Naive thymus-derived CD8-positive, alpha-beta T cell (primary cell): ENCODE measurements around the gene OPCML. TPM values are rescaled to one million over a fixed set of nuclear protein-coding genes. Genes with fewer than 3 reads are reported as not detected.
A peak's percentile ranks its signal among the peaks of the same experiment; 100 is the strongest.

Experiments
- ATAC-seq, 2 donors: fragments of 150-1000 bp; cut with Tn5 transposase in 1 of 2; sonication (Bioruptor Pico), chemical (Tn5 transposase) in 1 of 2; 1 replicate in 1 of 2; 2 replicates in 1 of 2; pipeline ENCODE4 v1.10.0; 2021; ENCODE audit warnings: mild to moderate bottlenecking in 2 of 2, moderate library complexity in 2 of 2
- POLR2A ChIA-PET: fragments of 350-600 bp; sonication (Branson Sonifier 250); formaldehyde crosslinking; loops from one replicate; lab custom pipeline; 2021; ENCODE audit warnings: antibody characterized with exemption; lab: Charles Lee
- DNase-seq, 10 donors: peaks; one replicate each; pipeline versions ENCODE4 v3.0.0 to v3.0.0-alpha.2; 2020 to 2022
- H3K27ac Mint-ChIP-seq, 10 donors: one replicate each; pipeline ENCODE4 v1.8.0; 2020 to 2022; ENCODE audit warnings: mild to moderate bottlenecking in 10 of 10, mixed read lengths in 10 of 10, moderate library complexity in 4 of 10, inconsistent platforms in 1 of 10
- H3K27me3 Mint-ChIP-seq, 5 donors: one replicate each; pipeline ENCODE4 v1.8.0; 2021 to 2022; ENCODE audit warnings: mixed read lengths in 5 of 5
- H3K36me3 Mint-ChIP-seq, 3 donors: one replicate each; pipeline ENCODE4 v1.8.0; 2020 to 2022; ENCODE audit warnings: mixed read lengths in 3 of 3, mild to moderate bottlenecking in 2 of 3, inconsistent platforms in 1 of 3
- H3K4me1 Mint-ChIP-seq, 4 donors: one replicate each; pipeline ENCODE4 v1.8.0; 2021 to 2022; ENCODE audit warnings: mixed read lengths in 4 of 4
- H3K4me3 Mint-ChIP-seq, 10 donors: one replicate each; pipeline ENCODE4 v1.8.0; 2020 to 2022; ENCODE audit warnings: mild to moderate bottlenecking in 10 of 10, mixed read lengths in 10 of 10, moderate library complexity in 6 of 10, inconsistent platforms in 1 of 10
- H3K9me3 Mint-ChIP-seq, 9 donors: one replicate each; pipeline ENCODE4 v1.8.0; 2020 to 2022; ENCODE audit warnings: mixed read lengths in 9 of 9, mild to moderate bottlenecking in 3 of 9, inconsistent platforms in 1 of 9, moderate library complexity in 1 of 9
- polyA plus RNA-seq, 3 donors: library from polyadenylated mRNA; unstranded; fragments of 300-500 nt; fragmentation: Illumina TruSeq; gene quantifications; one replicate each; pipeline ENCODE4 v1.2.3, GENCODE V29; 2021
- total RNA-seq, 8 experiments: library from RNA in 2 of 8; stranded (reverse) in 2 of 8; gene quantifications; one replicate each; pipeline ENCODE4 v1.2.3 and lab custom pipeline; 2021 to 2026

Gene OPCML
- total and polyA plus RNA-seq, 5 experiments from 2014 or later, result not detected

DNA sequence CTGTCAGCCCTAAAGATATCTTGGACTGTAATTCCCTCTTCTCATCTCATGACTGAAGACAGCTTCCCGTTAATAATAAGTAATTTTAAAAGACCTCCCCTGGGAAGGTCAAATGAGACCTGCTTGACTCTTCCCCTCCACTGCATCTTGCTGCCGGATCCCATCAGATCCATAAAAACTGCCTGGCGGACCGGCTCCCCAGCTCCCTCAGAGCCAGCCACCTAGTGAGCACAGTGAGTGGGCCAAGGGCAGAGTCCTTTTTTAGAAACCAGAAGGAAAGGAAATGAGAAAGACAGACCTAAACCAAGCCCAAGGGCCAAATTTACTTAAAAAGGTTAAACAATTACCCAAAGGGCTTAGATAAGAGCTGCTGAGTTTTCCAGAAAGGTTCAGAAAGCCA lies 595.3 kb downstream of the OPCML start:
- Mint-ChIP-seq H3K4me3 (no peak overlapping the region), H3K27me3 (peaks cover 2 to 21% (median 4%) of the 10 kb centered on the region in 5 donors), H3K36me3 (no peaks in the 10 kb centered on the region), H3K4me1 (no peaks in the 10 kb centered on the region), H3K9me3 (no peaks in the 10 kb centered on the region), H3K27ac (no peak overlapping the region)
- POLR2A ChIA-PET, result no interaction called here
- ATAC-seq (no peak), DNase-seq (no peak)

DNA sequence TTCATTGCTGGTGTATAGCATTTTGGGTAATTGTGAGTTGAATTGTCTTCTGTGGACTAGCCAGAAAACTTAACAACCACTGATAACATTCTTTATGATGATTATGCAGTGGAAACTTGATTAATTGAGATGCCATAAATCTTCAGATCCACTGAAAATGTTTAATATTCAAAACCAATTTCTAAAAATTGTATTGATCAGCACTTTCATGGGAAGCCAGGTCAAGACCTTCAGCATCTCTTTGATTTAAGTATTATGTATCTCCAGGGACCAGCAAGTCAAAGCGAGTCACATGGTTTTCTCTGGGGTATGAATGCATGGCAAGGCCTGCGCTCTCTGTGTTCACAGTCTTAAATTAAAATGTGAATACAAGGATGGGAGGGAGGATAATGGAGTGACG lies 596.9 kb downstream of the OPCML start:
- no peak for ATAC-seq
- no peak overlapping the region for H3K27ac Mint-ChIP-seq
- peaks cover 0 to 6% (median 0%) of the 10 kb centered on the region in 9 donors for H3K9me3 Mint-ChIP-seq
- no peaks in the 10 kb centered on the region for H3K36me3 Mint-ChIP-seq
- no peaks in the 10 kb centered on the region for H3K4me1 Mint-ChIP-seq
- POLR2A ChIA-PET, result no interaction called here
- H3K27me3 Mint-ChIP-seq, result peaks cover 0 to 4% (median 0%) of the 10 kb centered on the region in 5 donors
- H3K4me3 Mint-ChIP-seq, result no peak overlapping the region
- DNase-seq, result no peak

DNA sequence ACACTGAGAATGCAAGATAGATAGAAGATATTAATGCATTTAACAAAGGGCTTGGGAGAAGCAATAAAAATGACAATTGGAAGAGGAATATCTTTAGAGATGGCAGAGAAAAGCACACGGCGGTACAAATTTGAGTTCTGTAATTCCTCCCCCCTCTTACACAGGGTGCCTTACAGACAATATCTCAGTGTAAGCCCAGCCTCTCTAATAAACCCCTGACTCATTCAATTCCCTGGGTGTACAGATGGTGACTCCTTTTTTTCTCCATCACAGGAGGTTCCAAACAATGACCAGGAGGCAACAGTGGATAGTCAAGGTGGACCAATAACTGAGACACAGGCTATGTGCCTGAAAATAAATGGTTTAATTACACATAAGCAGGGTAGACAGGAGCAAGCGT lies 598.6 kb downstream of the OPCML start:
- Mint-ChIP-seq H3K27ac (peak overlapping the region in 1 of 10 donors; percentile 63), H3K4me3 (no peak overlapping the region), H3K36me3 (no peaks in the 10 kb centered on the region), H3K4me1 (no peaks in the 10 kb centered on the region), H3K9me3 (peaks cover 0 to 23% (median 4%) of the 10 kb centered on the region in 9 donors), H3K27me3 (peaks cover 0 to 4% (median 0%) of the 10 kb centered on the region in 5 donors)
- DNase-seq (no peak), ATAC-seq (no peak)
- POLR2A ChIA-PET, result no interaction called here

DNA sequence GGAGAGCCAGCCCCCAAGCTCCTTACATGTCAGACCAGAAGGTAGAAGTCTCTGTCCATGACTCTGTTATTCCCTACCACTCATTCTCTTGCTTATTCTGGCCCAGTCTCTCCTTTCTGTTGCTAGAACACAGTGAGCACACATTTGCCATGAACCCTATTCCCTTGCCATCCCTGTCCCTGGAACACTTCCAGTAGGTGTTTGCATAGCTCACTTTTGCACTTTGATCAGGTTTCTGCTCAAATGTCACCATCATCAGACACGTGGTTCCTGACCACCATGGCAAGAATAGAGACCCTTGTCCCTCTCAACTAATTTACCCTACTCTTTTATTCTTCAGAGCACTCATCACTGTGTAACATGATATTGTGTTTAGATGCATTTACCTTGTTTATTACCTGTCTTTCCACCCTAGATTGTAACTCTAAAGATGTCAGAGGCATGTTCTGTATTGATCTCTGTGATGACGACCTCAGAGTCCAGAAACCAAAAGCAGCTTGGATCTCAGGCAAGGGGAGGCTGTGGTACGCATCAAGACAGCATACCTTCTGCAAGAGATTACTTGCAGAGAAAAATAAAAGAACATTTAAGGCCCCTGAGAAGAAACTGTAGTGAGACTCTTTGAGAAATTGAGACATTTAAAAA lies 606.4 kb downstream of the OPCML start:
- H3K27me3 Mint-ChIP-seq, result peaks cover 0 to 23% (median 3%) of the 10 kb centered on the region in 5 donors
- POLR2A ChIA-PET, result no interaction called here
- DNase-seq (no peak), ATAC-seq (no peak)
- H3K4me1 Mint-ChIP-seq, result no peaks in the 10 kb centered on the region
- H3K36me3 Mint-ChIP-seq, result no peaks in the 10 kb centered on the region
- peak overlapping the region in 1 of 10 donors; percentile 0 for H3K27ac Mint-ChIP-seq
- H3K9me3 Mint-ChIP-seq, result peaks cover 0 to 23% (median 6%) of the 10 kb centered on the region in 9 donors
- H3K4me3 Mint-ChIP-seq, result no peak overlapping the region

DNA sequence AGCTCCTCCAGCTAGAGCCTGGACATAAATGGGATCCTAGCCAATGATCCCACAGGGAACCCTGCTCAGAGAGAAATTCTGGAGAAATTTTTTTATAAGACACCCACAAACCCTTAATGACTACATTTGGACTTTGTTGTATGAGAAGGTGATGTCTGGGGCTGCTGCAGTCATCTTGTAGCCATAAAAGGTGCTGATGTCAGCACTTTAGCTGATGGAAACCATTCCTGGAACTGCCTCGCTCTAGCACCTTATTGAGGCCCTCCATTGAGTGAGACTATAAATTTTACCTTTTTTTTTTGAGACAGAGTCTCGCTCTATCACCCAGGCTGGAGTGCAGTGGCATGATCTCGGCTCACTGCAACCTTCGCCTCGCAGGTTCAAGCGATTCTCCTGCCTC lies 610.7 kb downstream of the OPCML start:
- no peak for DNase-seq
- H3K9me3 Mint-ChIP-seq, result peaks cover 0 to 4% (median 0%) of the 10 kb centered on the region in 9 donors
- no peak overlapping the region for H3K4me3 Mint-ChIP-seq
- no peak for ATAC-seq
- H3K27me3 Mint-ChIP-seq, result peaks cover 0 to 16% (median 4%) of the 10 kb centered on the region in 5 donors
- no peaks in the 10 kb centered on the region for H3K4me1 Mint-ChIP-seq
- POLR2A ChIA-PET, result no interaction called here
- no peak overlapping the region for H3K27ac Mint-ChIP-seq
- H3K36me3 Mint-ChIP-seq, result no peaks in the 10 kb centered on the region

DNA sequence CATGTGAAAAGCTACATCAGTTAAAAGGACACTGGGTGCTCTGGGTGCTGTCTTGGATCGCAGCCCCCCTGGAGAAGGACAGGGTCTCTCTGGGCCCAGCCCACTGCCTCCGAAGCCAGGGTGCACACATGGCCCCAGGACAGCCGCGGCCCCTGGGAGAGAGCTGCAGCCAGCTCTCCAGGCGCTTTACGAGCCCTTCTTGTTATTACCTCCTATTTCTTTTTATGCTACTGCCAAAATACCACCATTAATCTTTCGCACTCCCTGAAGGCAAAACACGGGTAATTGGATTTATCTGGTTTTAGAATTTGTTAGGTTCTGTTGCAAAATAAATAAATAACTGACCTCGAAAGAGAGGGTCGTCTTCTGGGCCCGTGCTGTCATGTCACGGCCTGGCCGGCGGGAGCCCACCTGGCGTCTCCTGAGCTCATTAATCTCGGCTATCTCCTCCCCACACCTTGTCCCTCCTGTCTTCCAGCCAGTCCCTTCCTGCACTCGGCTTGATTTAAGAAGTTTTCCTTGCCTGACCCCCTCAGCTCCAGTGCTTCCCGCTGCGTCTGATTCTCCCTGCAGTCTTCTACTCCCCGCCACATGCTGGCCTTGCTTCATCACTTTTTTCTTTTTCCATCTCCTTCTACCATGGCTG lies 611.7 kb downstream of the OPCML start:
- H3K27ac Mint-ChIP-seq, result no peak overlapping the region
- no peaks in the 10 kb centered on the region for H3K4me1 Mint-ChIP-seq
- no peak for ATAC-seq
- H3K4me3 Mint-ChIP-seq, result no peak overlapping the region
- peaks cover 0 to 4% (median 0%) of the 10 kb centered on the region in 9 donors for H3K9me3 Mint-ChIP-seq
- POLR2A ChIA-PET, result no interaction called here
- no peaks in the 10 kb centered on the region for H3K36me3 Mint-ChIP-seq
- peaks cover 0 to 10% (median 4%) of the 10 kb centered on the region in 5 donors for H3K27me3 Mint-ChIP-seq
- DNase-seq, result no peak

DNA sequence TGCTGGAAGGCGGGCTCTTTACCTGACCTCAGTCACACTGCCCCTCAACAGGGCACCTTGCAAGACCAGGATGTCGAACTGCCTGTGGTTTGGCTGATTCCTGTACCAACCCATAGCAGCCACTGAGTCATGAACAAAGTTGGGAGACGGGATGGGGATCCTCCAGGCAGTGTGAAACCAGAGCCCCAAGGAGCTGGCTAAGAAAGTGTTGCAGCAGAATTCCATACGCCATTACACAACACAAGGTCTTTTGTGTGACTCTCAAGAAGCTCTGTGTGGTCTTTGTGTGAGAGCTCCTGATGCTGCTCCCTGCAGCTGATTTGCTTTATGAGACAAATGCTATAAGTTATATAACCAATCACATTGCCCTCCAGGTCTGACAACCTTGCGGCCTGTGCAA lies 617.7 kb downstream of the OPCML start:
- DNase-seq (no peak), ATAC-seq (no peak)
- no peak overlapping the region for H3K4me3 Mint-ChIP-seq
- peaks cover 0 to 6% (median 2%) of the 10 kb centered on the region in 5 donors for H3K27me3 Mint-ChIP-seq
- H3K9me3 Mint-ChIP-seq, result peaks cover 0 to 2% (median 0%) of the 10 kb centered on the region in 9 donors
- no peaks in the 10 kb centered on the region for H3K4me1 Mint-ChIP-seq
- no peaks in the 10 kb centered on the region for H3K36me3 Mint-ChIP-seq
- POLR2A ChIA-PET, result no interaction called here
- no peak overlapping the region for H3K27ac Mint-ChIP-seq

DNA sequence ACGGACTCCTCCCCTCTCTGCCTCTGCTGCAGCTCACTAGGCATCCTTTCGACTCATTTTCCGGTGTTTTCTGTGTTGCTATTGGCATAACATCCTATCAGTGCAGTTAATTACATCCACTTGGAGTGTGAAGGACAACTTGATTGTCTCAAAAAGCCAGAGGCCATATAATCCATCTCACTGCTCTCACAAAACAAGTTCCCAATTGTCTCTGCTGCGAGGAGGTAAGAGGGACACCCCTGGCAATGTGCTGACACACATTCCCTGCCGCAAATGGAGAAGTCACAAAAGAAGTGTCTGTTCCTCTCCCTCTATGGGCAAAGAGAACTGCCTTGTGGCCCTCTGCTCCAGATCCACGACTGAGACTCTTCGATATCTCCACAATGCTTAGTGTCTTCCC lies 618.4 kb downstream of the OPCML start:
- no peaks in the 10 kb centered on the region for H3K36me3 Mint-ChIP-seq
- peaks cover 0 to 2% (median 0%) of the 10 kb centered on the region in 9 donors for H3K9me3 Mint-ChIP-seq
- no peak for ATAC-seq
- no peaks in the 10 kb centered on the region for H3K4me1 Mint-ChIP-seq
- no peak for DNase-seq
- peaks cover 0 to 6% (median 2%) of the 10 kb centered on the region in 5 donors for H3K27me3 Mint-ChIP-seq
- POLR2A ChIA-PET, result no interaction called here
- H3K27ac Mint-ChIP-seq, result no peak overlapping the region
- H3K4me3 Mint-ChIP-seq, result no peak overlapping the region

DNA sequence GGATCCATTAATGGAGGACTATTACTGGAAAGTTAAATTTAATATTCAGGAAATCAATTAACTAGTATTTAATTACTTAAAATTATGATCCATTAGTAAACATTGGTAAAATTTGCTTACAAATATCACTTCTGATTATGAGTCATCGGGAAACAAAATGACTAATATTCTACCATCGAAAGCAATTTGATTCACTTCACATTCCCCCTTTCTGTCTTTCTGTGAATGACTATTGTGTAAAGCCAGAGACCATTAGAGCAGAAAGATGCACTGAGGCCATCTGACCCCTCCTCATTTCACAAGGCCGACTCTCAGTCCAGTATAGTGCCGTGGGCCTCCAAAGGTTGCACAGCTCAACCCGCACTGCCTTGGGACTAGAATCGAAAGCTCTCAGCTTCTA lies 619.0 kb downstream of the OPCML start:
- H3K27ac Mint-ChIP-seq, result no peak overlapping the region
- peaks cover 0 to 2% (median 0%) of the 10 kb centered on the region in 9 donors for H3K9me3 Mint-ChIP-seq
- no peaks in the 10 kb centered on the region for H3K36me3 Mint-ChIP-seq
- POLR2A ChIA-PET, result no interaction called here
- no peak for DNase-seq
- no peak for ATAC-seq
- no peak overlapping the region for H3K4me3 Mint-ChIP-seq
- H3K4me1 Mint-ChIP-seq, result no peaks in the 10 kb centered on the region
- H3K27me3 Mint-ChIP-seq, result peaks cover 0 to 6% (median 2%) of the 10 kb centered on the region in 5 donors

DNA sequence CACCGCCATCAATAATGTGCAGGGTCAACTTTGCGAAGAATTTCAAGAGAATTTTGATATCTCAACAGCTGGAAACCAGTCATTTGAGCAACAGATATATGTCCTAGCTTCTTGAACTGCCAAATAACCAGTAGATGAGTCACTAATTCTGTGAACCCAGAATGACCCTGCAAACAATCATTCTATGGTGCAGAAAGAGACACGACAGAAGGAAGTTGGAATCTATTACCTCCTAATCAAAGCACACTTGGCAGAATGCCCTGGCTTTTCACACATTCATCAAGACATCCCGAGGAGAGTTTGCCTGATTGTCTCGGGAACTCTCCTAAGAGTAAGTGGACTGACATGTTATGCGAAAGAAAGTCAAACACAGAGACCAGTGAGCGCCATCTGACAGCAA lies 621.1 kb downstream of the OPCML start:
- DNase-seq (no peak), ATAC-seq (no peak)
- Mint-ChIP-seq H3K9me3 (peaks cover 0 to 5% (median 0%) of the 10 kb centered on the region in 9 donors), H3K4me1 (no peaks in the 10 kb centered on the region), H3K36me3 (no peaks in the 10 kb centered on the region), H3K27ac (no peak overlapping the region), H3K4me3 (no peak overlapping the region), H3K27me3 (peaks cover 0 to 6% (median under 1%) of the 10 kb centered on the region in 5 donors)
- POLR2A ChIA-PET, result no interaction called here

DNA sequence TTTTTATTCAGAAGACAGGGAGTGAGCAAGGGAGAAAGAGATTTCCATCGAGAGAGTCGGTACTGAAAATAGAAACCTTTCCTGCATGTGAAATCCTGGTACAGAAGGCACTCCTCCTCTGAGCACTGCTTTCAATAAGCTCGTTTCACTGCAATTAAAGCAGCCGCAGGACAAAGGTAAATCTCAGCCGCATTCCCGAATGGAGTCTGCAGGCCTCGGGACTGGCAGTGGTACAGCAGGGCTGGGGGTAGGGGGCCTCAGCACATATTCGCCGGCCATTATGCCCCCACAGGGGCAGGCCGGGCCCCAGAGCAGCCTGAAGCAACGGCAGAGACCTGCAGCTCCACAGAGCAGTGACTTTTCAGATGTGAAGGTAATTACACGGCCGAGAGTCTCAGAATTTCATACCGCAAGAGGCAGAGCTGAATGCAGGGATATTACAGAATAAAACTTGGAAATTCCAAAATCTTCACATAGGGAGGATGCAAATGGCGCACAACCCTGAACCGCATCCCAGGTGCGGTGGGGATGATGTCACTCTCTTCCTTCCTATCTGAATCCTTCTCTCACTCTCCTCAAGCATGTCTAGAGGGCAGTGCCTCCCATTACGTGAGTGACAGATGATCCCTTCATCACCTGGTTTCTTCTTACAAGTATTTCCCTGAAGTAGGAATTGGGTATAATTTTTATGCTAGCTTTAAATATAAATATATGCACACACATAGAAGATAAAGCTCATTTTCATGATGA lies 622.1 kb downstream of the OPCML start:
- Mint-ChIP-seq H3K27ac (no peak overlapping the region), H3K4me3 (no peak overlapping the region), H3K9me3 (peaks cover 0 to 5% (median 0%) of the 10 kb centered on the region in 9 donors), H3K4me1 (no peaks in the 10 kb centered on the region), H3K36me3 (no peaks in the 10 kb centered on the region), H3K27me3 (peaks cover 0 to 6% (median 2%) of the 10 kb centered on the region in 5 donors)
- DNase-seq (no peak), ATAC-seq (no peak)
- POLR2A ChIA-PET, result no interaction called here

DNA sequence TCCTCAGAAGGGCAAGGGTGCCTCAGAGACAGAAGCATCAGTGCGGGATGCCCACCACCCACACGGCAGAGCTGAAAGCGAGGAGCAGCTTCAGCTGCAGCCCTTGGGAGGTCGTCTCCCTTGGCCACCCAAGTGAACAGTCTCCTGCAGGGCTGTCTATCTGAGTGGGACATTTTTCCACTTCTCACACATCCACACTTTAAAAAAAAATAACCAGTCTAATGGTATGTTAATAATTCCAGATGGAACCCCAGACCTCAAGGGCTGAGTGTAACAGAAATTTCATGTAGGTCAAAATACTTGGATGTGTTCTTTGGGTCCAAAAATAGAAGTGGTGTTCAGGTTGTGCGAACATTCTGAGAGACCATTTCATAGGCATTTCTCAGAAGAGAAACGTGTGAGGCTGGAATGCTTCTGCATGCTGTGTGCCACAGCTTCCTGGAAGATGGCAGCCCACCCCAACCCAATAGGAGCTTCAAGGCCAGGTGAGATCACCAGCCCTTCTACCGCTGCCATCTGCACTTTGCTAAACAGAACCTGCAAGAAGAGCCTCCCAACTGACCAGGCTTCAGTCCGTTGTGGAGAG lies 623.2 kb downstream of the OPCML start:
- H3K27ac Mint-ChIP-seq, result no peak overlapping the region
- POLR2A ChIA-PET, result no interaction called here
- no peak for ATAC-seq

DNA sequence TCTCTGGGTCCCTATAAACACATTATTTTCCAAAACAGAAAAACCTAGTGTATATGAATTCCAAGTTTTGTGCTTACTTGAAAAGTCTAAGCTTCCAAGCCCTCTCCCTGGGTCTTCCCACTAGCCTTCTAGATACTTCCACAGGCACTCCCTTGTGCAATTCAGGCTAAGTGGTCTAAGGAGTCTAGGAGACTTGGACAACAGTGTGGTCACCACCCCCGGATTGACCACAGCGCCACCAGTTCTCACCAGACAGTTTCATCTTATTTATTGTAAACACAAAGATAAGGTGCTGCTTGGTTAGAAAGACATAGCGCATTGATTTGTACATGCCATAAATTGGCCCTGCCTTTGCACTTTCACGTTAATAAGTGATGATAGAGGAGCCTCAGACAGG lies 623.9 kb downstream of the OPCML start:
- Mint-ChIP-seq H3K36me3 (no peaks in the 10 kb centered on the region), H3K9me3 (peaks cover 0 to 5% (median 0%) of the 10 kb centered on the region in 9 donors), H3K4me1 (no peaks in the 10 kb centered on the region), H3K4me3 (no peak overlapping the region), H3K27ac (no peak overlapping the region), H3K27me3 (peaks cover 0 to 4% (median 2%) of the 10 kb centered on the region in 5 donors)
- POLR2A ChIA-PET, result no interaction called here
- ATAC-seq (no peak), DNase-seq (no peak)

More for the DNA sequence above, 623.2 kb downstream of the OPCML start:
- no peak for DNase-seq
- peaks cover 0 to 5% (median 0%) of the 10 kb centered on the region in 9 donors for H3K9me3 Mint-ChIP-seq
- no peaks in the 10 kb centered on the region for H3K4me1 Mint-ChIP-seq
- peaks cover 0 to 4% (median 2%) of the 10 kb centered on the region in 5 donors for H3K27me3 Mint-ChIP-seq
- H3K4me3 Mint-ChIP-seq, result no peak overlapping the region
- no peaks in the 10 kb centered on the region for H3K36me3 Mint-ChIP-seq
